HepG2 (cell line): Measurements from ENCODE around the gene CKS1B. TPM values are rescaled to one million over a fixed set of nuclear protein-coding genes. Genes with fewer than 3 reads are reported as not detected.
A peak's percentile ranks its signal among the peaks of the same experiment; 100 is the strongest.

Experiments used
- AKAP8 ChIP-seq: sonication (generic); formaldehyde crosslinking; IDR thresholded peaks from 2 replicates; pipeline ENCODE4 v1.5.1; 2020; ENCODE audit warnings: mild to moderate bottlenecking, missing genetic modification reagents
- ERF ChIP-seq: IDR thresholded peaks from 2 replicates; pipeline ENCODE4 v1.6.1; 2018; ENCODE audit warnings: missing biosample characterization, missing genetic modification reagents
- GZF1 ChIP-seq: sonication (generic); formaldehyde crosslinking; IDR thresholded peaks from 2 replicates; pipeline ENCODE4 v1.5.1; 2020; ENCODE audit warnings: mild to moderate bottlenecking, missing genetic modification reagents
- KLF13 ChIP-seq: sonication (generic); formaldehyde crosslinking; IDR thresholded peaks from 2 replicates; pipeline ENCODE4 v1.4.0; 2020; ENCODE audit warnings: mild to moderate bottlenecking, missing genetic modification reagents
- MATR3 ChIP-seq: sonication (generic); formaldehyde crosslinking; IDR thresholded peaks from 2 replicates; pipeline ENCODE4 v1.4.0; 2020; ENCODE audit warnings: missing genetic modification reagents
- MXD4 ChIP-seq: IDR thresholded peaks from 2 replicates; pipeline ENCODE4 v1.6.1; 2016; ENCODE audit warnings: mild to moderate bottlenecking, missing biosample characterization, missing genetic modification reagents
- MYC ChIP-seq: sonication (generic); formaldehyde crosslinking; IDR thresholded peaks from 2 replicates; pipeline ENCODE4 v1.9.0; 2021; ENCODE audit warnings: missing genetic modification reagents, borderline replicate concordance
- NFIB ChIP-seq: sonication (generic); formaldehyde crosslinking; IDR thresholded peaks from 2 replicates; pipeline ENCODE4 v1.9.0; 2021; ENCODE audit warnings: missing genetic modification reagents, mild to moderate bottlenecking, borderline replicate concordance
- PAX8 ChIP-seq: sonication (generic); formaldehyde crosslinking; IDR thresholded peaks from 2 replicates; pipeline ENCODE4 v1.8.0; 2022; ENCODE audit warnings: mild to moderate bottlenecking, missing genetic modification reagents, borderline replicate concordance
- PRPF4 ChIP-seq: fragments of 200-400 bp; formaldehyde crosslinking; IDR thresholded peaks from 2 replicates; pipeline ENCODE4 v1.6.1; 2016; ENCODE audit warnings: low read length, low read depth; ENCODE audit not compliant: poor library complexity, severe bottlenecking
- SP140L ChIP-seq: sonication (generic); formaldehyde crosslinking; IDR thresholded peaks from 2 replicates; pipeline ENCODE4 v1.4.0; 2020; ENCODE audit warnings: missing genetic modification reagents, borderline replicate concordance
- ZNF136 ChIP-seq: sonication (generic); formaldehyde crosslinking; IDR thresholded peaks from 2 replicates; pipeline ENCODE4 v1.8.1; 2022; ENCODE audit warnings: low read depth, mild to moderate bottlenecking, moderate library complexity, missing genetic modification reagents
- ZNF205 ChIP-seq: IDR thresholded peaks from 2 replicates; pipeline ENCODE4 v1.6.1; 2018; ENCODE audit warnings: missing biosample characterization, missing genetic modification reagents
- ZNF337 ChIP-seq: sonication (generic); formaldehyde crosslinking; IDR thresholded peaks from 2 replicates; pipeline ENCODE4 v1.5.1; 2020; ENCODE audit warnings: missing genetic modification reagents, low read depth, mild to moderate bottlenecking, borderline replicate concordance
- ZNF430 ChIP-seq: sonication (generic); formaldehyde crosslinking; IDR thresholded peaks from 2 replicates; pipeline ENCODE4 v1.9.0; 2021; ENCODE audit warnings: mild to moderate bottlenecking, missing genetic modification reagents
- ZNF558 ChIP-seq: sonication (generic); formaldehyde crosslinking; IDR thresholded peaks from 2 replicates; pipeline ENCODE4 v1.9.0; 2022; ENCODE audit warnings: mild to moderate bottlenecking, missing genetic modification reagents, borderline replicate concordance
- ZNF720 ChIP-seq: sonication (generic); formaldehyde crosslinking; IDR thresholded peaks from 2 replicates; pipeline ENCODE4 v1.4.0; 2020; ENCODE audit warnings: missing genetic modification reagents
- polyA plus RNA-seq, 8 experiments: library from polyadenylated mRNA; depleted of rRNA in 3 of 8; stranded (reverse) in 7 of 8; unstranded in 1 of 8; fragments of >200 nt; fragmentation: Illumina TruSeq in 4 of 8; extraction: Trizol in 4 of 8; gene quantifications; 2 replicates each; pipeline versions ENCODE4 v1.2.1 to v1.2.3, GENCODE V29; 2011 to 2016; ENCODE audit warnings: low read depth in 4 of 8, missing spikeins in 1 of 8, mixed read lengths in 1 of 8; ENCODE audit not compliant: insufficient read depth in 1 of 8
- total RNA-seq, 5 experiments: library from RNA; depleted of rRNA; stranded (reverse); fragments of >200 nt; fragmentation: Illumina TruSeq; extraction: Trizol; gene quantifications; 2 replicates each; pipeline ENCODE4 v1.2.3, GENCODE V29; 2016; ENCODE audit warnings: low read depth in 1 of 5
- TF ChIP-seq, protein P1 (sequence below): sonication (generic); formaldehyde crosslinking; IDR thresholded peaks from 2 replicates; pipeline ENCODE4 v1.4.0; 2020; ENCODE audit warnings: missing genetic modification reagents
- TF ChIP-seq, protein P2 (sequence below): sonication (generic); formaldehyde crosslinking; conservative IDR thresholded peaks from 2 replicates; pipeline ENCODE4 v1.5.0; 2020; ENCODE audit warnings: missing genetic modification reagents
- TF ChIP-seq, protein P3 (sequence below): sonication (generic); formaldehyde crosslinking; IDR thresholded peaks from 2 replicates; pipeline ENCODE4 v1.8.1; 2023; ENCODE audit warnings: mild to moderate bottlenecking, missing genetic modification reagents
- TF ChIP-seq, protein P4 (sequence below): sonication (generic); formaldehyde crosslinking; IDR thresholded peaks from 2 replicates; pipeline ENCODE4 v1.5.1; 2020; ENCODE audit warnings: missing genetic modification reagents, mild to moderate bottlenecking, borderline replicate concordance
- TF ChIP-seq, protein P5 (sequence below): sonication (generic); formaldehyde crosslinking; IDR thresholded peaks from 2 replicates; pipeline ENCODE4 v1.4.0; 2020; ENCODE audit warnings: missing genetic modification reagents
- TF ChIP-seq, protein P6 (sequence below): sonication (generic); formaldehyde crosslinking; IDR thresholded peaks from 2 replicates; pipeline ENCODE4 v1.8.1; 2023; ENCODE audit warnings: mild to moderate bottlenecking, missing genetic modification reagents, borderline replicate concordance

Gene CKS1B
- total and polyA plus RNA-seq, 2 of the 13 experiments (the other 11 are each of a cell fraction or from before 2014, with no cell fraction given), result 217 to 222 TPM

DNA sequence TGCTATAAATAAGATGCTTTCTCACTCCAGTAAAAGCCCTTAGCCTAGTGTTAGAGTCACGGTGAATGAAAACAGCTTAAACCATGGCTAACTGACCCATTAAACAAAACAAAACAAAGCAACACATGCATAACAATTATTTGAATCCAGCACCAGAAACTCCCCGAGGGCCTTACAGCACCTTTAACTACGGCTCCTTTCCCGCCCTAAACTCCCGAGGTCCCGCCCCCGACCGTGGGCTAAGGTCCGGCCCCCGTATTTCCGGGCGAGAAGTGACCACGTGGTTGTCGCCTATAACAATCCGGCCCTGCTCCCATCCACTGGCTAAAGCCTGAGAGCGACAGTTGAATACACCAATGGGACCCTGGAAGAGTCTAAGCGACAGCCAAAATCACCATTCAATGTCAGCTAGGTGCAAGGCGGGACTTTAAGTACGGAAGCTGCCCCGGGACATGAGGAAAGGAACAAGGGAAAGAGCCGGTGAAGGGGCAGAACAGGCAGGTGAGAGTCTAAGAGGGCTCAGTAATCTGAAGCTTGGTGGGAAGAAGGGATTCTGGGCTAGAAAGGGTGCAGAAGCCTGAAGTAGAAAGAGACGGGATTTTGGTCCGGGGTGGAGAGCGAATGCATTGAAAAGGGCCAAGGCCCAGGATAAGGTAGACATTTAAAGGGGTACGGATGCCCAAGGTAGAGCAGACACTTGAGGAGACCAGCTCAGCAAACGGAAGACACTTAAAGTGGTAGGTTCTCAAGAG, 8.6 kb downstream of the CKS1B start, which contains the start of gene FLAD1 (continued):
- TF ChIP-seq KLF13 (CRISPR knock-in tag) (no peak), NFIB (CRISPR knock-in tag) (no peak), ZNF558 (CRISPR knock-in tag) (no peak), ZNF430 (CRISPR knock-in tag) (0 out of 2 replicates have a peak, but pooled peaks have one; percentile 20), MATR3 (CRISPR knock-in tag) (no peak), ZNF720 (CRISPR knock-in tag) (no peak), MYC (CRISPR knock-in tag) (peak; percentile 87; the same call in 1 of the 2 replicates), AKAP8 (no peak), ZNF337 (CRISPR knock-in tag) (no peak), ZNF205 (CRISPR knock-in tag) (peak; percentile 38; the same call in 1 of the 2 replicates), PRPF4 (no peak), ZNF136 (CRISPR knock-in tag) (no peak), PAX8 (CRISPR knock-in tag) (no peak), MXD4 (CRISPR knock-in tag) (peak; percentile 89), GZF1 (CRISPR knock-in tag) (peak; percentile 57), ERF (peak; percentile 83), SP140L (CRISPR knock-in tag) (no peak)
- TF ChIP-seq, protein P1, sequence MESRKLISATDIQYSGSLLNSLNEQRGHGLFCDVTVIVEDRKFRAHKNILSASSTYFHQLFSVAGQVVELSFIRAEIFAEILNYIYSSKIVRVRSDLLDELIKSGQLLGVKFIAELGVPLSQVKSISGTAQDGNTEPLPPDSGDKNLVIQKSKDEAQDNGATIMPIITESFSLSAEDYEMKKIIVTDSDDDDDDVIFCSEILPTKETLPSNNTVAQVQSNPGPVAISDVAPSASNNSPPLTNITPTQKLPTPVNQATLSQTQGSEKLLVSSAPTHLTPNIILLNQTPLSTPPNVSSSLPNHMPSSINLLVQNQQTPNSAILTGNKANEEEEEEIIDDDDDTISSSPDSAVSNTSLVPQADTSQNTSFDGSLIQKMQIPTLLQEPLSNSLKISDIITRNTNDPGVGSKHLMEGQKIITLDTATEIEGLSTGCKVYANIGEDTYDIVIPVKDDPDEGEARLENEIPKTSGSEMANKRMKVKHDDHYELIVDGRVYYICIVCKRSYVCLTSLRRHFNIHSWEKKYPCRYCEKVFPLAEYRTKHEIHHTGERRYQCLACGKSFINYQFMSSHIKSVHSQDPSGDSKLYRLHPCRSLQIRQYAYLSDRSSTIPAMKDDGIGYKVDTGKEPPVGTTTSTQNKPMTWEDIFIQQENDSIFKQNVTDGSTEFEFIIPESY (CRISPR knock-in tag), result no peak
- TF ChIP-seq, protein P2, sequence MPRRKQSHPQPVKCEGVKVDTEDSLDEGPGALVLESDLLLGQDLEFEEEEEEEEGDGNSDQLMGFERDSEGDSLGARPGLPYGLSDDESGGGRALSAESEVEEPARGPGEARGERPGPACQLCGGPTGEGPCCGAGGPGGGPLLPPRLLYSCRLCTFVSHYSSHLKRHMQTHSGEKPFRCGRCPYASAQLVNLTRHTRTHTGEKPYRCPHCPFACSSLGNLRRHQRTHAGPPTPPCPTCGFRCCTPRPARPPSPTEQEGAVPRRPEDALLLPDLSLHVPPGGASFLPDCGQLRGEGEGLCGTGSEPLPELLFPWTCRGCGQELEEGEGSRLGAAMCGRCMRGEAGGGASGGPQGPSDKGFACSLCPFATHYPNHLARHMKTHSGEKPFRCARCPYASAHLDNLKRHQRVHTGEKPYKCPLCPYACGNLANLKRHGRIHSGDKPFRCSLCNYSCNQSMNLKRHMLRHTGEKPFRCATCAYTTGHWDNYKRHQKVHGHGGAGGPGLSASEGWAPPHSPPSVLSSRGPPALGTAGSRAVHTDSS, result no peak
- TF ChIP-seq, protein P3, sequence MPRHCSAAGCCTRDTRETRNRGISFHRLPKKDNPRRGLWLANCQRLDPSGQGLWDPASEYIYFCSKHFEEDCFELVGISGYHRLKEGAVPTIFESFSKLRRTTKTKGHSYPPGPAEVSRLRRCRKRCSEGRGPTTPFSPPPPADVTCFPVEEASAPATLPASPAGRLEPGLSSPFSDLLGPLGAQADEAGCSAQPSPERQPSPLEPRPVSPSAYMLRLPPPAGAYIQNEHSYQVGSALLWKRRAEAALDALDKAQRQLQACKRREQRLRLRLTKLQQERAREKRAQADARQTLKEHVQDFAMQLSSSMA (CRISPR knock-in tag), result no peak
- TF ChIP-seq, protein P4, sequence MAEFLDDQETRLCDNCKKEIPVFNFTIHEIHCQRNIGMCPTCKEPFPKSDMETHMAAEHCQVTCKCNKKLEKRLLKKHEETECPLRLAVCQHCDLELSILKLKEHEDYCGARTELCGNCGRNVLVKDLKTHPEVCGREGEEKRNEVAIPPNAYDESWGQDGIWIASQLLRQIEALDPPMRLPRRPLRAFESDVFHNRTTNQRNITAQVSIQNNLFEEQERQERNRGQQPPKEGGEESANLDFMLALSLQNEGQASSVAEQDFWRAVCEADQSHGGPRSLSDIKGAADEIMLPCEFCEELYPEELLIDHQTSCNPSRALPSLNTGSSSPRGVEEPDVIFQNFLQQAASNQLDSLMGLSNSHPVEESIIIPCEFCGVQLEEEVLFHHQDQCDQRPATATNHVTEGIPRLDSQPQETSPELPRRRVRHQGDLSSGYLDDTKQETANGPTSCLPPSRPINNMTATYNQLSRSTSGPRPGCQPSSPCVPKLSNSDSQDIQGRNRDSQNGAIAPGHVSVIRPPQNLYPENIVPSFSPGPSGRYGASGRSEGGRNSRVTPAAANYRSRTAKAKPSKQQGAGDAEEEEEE (CRISPR knock-in tag), result no peak
- TF ChIP-seq, protein P5, sequence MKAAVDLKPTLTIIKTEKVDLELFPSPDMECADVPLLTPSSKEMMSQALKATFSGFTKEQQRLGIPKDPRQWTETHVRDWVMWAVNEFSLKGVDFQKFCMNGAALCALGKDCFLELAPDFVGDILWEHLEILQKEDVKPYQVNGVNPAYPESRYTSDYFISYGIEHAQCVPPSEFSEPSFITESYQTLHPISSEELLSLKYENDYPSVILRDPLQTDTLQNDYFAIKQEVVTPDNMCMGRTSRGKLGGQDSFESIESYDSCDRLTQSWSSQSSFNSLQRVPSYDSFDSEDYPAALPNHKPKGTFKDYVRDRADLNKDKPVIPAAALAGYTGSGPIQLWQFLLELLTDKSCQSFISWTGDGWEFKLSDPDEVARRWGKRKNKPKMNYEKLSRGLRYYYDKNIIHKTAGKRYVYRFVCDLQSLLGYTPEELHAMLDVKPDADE, result no peak
- TF ChIP-seq, protein P6, sequence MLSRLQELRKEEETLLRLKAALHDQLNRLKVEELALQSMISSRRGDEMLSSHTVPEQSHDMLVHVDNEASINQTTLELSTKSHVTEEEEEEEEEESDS (CRISPR knock-in tag), result 0 out of 2 replicates have a peak, but pooled peaks have one; percentile 57
